IPS DF 6.9 (cell line): ENCODE results near the gene ARPC4.
A peak's percentile ranks its signal among the peaks of the same experiment; 100 is the strongest.

Source experiments
- DNase-seq: peaks from one replicate; pipeline ENCODE4 v3.0.0-alpha.2; 2013; ENCODE audit warnings: low read depth, low spot score
- H3K27ac ChIP-seq: one replicate; pipeline ENCODE4 v1.5.1; 2013; ENCODE audit warnings: low read length, control low read depth
- H3K27me3 ChIP-seq: 2 replicates; pipeline ENCODE4 v1.6.1; 2013; ENCODE audit warnings: mild to moderate bottlenecking, low read length; ENCODE audit not compliant: control insufficient read depth, insufficient read depth
- H3K36me3 ChIP-seq: 2 replicates; pipeline ENCODE4 v1.6.1; 2013; ENCODE audit warnings: low read length; ENCODE audit not compliant: control insufficient read depth, insufficient read depth
- H3K4me1 ChIP-seq: 2 replicates; pipeline ENCODE4 v1.6.1; 2013; ENCODE audit warnings: low read length; ENCODE audit not compliant: control insufficient read depth, insufficient read depth
- H3K4me3 ChIP-seq: 2 replicates; pipeline ENCODE4 v1.5.1; 2013; ENCODE audit warnings: mild to moderate bottlenecking, low read length
- H3K9me3 ChIP-seq: 2 replicates; pipeline ENCODE4 v1.6.1; 2013; ENCODE audit warnings: low read length, inconsistent platforms; ENCODE audit not compliant: control insufficient read depth, insufficient read depth
- WGBS: extraction: QIAGEN DNeasy Blood & Tissue Kit; methylation state at CpG from one replicate; pipeline ENCODE4 v1.1.7; 2013; ENCODE audit warnings: mixed read lengths, missing lambda C conversion rate; ENCODE audit not compliant: insufficient read length, insufficient coverage; 5-methylcytosine and 5-hydroxymethylcytosine counted together

Gene ARPC4

DNA sequence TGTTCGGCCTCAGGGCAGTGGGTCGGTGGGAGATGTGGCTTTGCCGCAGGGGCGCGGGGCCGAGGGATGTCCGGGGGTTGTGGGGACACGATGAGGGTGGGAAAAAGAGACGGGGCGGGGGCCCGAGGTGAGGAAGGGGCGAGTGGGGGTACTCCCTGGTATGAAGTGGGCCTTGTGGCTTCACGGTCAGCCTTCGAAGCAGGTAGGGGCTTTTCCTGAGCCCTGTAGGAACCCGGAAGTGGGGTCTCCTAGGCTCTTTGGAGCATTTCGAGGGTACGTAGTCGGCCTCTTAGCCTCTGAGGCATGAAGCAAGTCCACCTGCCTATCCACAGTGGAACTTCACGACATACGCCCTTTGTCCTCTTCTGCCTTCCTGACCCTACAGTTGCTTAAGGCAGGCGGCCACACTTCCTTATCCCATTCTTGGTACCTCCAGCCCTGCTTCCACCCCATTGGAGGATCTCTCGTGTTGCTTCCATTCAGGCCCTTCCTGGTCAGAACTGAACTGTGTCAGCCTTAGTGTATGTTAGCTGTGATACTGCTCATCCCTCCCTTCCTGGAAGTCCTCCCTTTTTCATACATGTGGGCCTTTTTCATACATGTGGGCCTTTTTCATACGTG is 389 bp downstream of the ARPC4 start:
- Histone ChIP-seq H3K36me3 (peaks cover 13% of the 10 kb centered on the region), H3K27ac (no peak overlapping the region), H3K4me3 (peak overlapping the region; percentile 80), H3K27me3 (no peaks in the 10 kb centered on the region), H3K9me3 (no peaks in the 10 kb centered on the region), H3K4me1 (peaks cover 2% of the 10 kb centered on the region; the same call in 1 of the 2 replicates)
- no peak for DNase-seq
- WGBS = no CpG with 5 or more reads among the region's 23 CpGs

- no peaks in the 10 kb centered on the region for H3K9me3 ChIP-seq
- no peak for DNase-seq
- no peak overlapping the region for H3K27ac ChIP-seq
- peaks cover 2% of the 10 kb centered on the region; the same call in 1 of the 2 replicates for H3K4me1 ChIP-seq
- peaks cover 11% of the 10 kb centered on the region for H3K36me3 ChIP-seq
- WGBS = no CpG with 5 or more reads among the region's 11 CpGs
- H3K27me3 ChIP-seq = no peaks in the 10 kb centered on the region
- H3K4me3 ChIP-seq = no peak overlapping the region
These were observed 1.5 kb downstream of the ARPC4 start for GRCh38 chr3:9794400-9794799.

DNA sequence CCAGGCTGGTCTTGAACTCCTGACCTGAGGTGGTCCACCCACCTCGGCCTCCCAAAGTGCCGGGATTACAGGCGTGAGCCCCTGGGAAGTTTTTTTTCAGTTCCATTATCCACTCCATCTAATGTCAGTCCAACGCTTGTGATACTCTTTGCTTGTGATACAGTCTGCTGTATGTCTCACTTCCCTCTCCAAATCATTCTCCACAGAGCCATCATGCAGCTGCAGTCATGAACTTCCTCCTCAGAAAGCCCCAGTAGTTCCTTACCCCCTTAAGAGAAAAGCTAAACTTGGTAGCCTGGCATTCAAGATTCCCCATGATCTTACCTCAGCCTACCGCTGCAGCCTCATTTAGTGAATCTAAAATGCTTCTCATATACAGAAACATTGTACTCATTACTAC is 2.3 kb downstream of the ARPC4 start:
- H3K36me3 ChIP-seq = peaks cover 14% of the 10 kb centered on the region; the same call in 1 of the 2 replicates

GRCh38 chr3:9797196-9797945 is 4.5 kb downstream of the ARPC4 start:
- Histone ChIP-seq H3K9me3 (no peaks in the 10 kb centered on the region), H3K27ac (no peak overlapping the region), H3K27me3 (no peaks in the 10 kb centered on the region), H3K36me3 (peaks cover 20% of the 10 kb centered on the region; the same call in 1 of the 2 replicates), H3K4me1 (no peaks in the 10 kb centered on the region), H3K4me3 (no peak overlapping the region)
- WGBS = no CpG with 5 or more reads among the region's 12 CpGs
- DNase-seq = no peak

More for the DNA sequence above, 2.3 kb downstream of the ARPC4 start:
- Histone ChIP-seq H3K27ac (no peak overlapping the region), H3K9me3 (no peaks in the 10 kb centered on the region), H3K27me3 (no peaks in the 10 kb centered on the region), H3K4me1 (peaks cover 2% of the 10 kb centered on the region; the same call in 1 of the 2 replicates), H3K4me3 (no peak overlapping the region)
- no peak for DNase-seq
- whole genome bisulfite sequencing = no CpG with 5 or more reads among the region's 5 CpGs

- no peak for DNase-seq
- no peak overlapping the region for H3K27ac ChIP-seq
- WGBS = no CpG with 5 or more reads among the region's 5 CpGs
- H3K36me3 ChIP-seq = peaks cover 43% of the 10 kb centered on the region
- H3K4me3 ChIP-seq = no peak overlapping the region
- no peaks in the 10 kb centered on the region for H3K27me3 ChIP-seq
- no peaks in the 10 kb centered on the region for H3K9me3 ChIP-seq
- no peaks in the 10 kb centered on the region for H3K4me1 ChIP-seq
These were observed 7.6 kb downstream of the ARPC4 start for GRCh38 chr3:9800529-9800928.

GRCh38 chr3:9803494-9803893 is 10.6 kb downstream of the ARPC4 start:
- Histone ChIP-seq H3K36me3 (peaks cover 40% of the 10 kb centered on the region), H3K4me3 (no peak overlapping the region), H3K27me3 (no peaks in the 10 kb centered on the region), H3K4me1 (no peaks in the 10 kb centered on the region), H3K27ac (no peak overlapping the region), H3K9me3 (no peaks in the 10 kb centered on the region)
- no CpG with 5 or more reads among the region's 1 CpG for WGBS
- no peak for DNase-seq

DNA sequence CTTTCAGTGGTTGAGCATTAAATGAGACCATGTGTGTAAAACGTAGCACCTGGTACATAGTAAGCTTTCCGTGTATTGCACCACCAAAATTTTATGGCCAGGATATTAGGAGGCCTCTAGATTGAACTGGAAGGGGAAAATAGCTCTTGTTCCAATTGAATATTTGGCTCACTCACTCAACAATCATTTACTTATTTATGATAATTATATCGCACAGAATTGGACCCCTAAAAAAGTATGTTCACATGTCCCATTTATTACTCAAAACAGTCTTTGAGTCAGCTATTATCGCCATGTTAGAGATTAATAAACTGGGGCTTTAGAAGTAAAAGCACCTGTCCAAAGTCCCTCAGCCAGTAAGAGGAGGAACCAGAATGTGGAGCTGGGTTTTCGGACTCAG is 12.1 kb downstream of the ARPC4 start:
- no CpG with 5 or more reads among the region's 5 CpGs for WGBS
- Histone ChIP-seq H3K36me3 (peaks cover 36% of the 10 kb centered on the region), H3K9me3 (no peaks in the 10 kb centered on the region)

GRCh38 chr3:9806137-9806536 is 13.3 kb downstream of the ARPC4 start:
- no CpG with 5 or more reads among the region's 12 CpGs for WGBS
- Histone ChIP-seq H3K9me3 (no peaks in the 10 kb centered on the region), H3K27me3 (peaks cover 3% of the 10 kb centered on the region; the same call in 1 of the 2 replicates), H3K4me3 (no peak overlapping the region), H3K27ac (no peak overlapping the region), H3K36me3 (peaks cover 35% of the 10 kb centered on the region), H3K4me1 (no peaks in the 10 kb centered on the region)
- no peak for DNase-seq

More for the DNA sequence above, 12.1 kb downstream of the ARPC4 start:
- no peaks in the 10 kb centered on the region for H3K27me3 ChIP-seq
- no peak overlapping the region for H3K27ac ChIP-seq
- H3K4me3 ChIP-seq = no peak overlapping the region
- H3K4me1 ChIP-seq = no peaks in the 10 kb centered on the region
- no peak for DNase-seq

- no CpG with 5 or more reads among the region's 7 CpGs for WGBS
- Histone ChIP-seq H3K27me3 (peaks cover 6% of the 10 kb centered on the region; the same call in 1 of the 2 replicates), H3K27ac (no peak overlapping the region), H3K4me3 (no peak overlapping the region), H3K9me3 (no peaks in the 10 kb centered on the region), H3K36me3 (peaks cover 29% of the 10 kb centered on the region), H3K4me1 (no peaks in the 10 kb centered on the region)
- DNase-seq = no peak
These were observed 14.1 kb downstream of the ARPC4 start for GRCh38 chr3:9806688-9807589.

DNA sequence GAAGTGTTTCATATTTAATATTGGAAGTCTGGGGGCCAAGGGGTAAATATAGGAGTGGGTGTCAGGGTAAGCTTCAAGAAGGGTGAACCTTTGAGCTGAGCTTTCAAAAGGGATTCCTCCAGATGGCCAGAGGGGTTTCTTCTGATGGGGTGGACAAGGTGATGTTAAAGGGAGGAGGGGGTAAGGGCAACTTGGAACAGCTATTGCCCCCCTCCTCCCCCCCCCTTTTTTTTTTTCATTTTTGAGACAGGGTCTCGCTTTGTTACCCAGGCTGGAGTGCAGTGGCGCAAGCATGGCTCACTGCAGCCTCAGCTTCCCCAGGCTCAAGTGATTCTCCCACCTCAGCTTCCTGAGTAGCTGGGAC is 15.1 kb downstream of the ARPC4 start:
- DNase-seq = no peak
- Histone ChIP-seq H3K4me1 (no peaks in the 10 kb centered on the region), H3K9me3 (no peaks in the 10 kb centered on the region), H3K27me3 (peaks cover 6% of the 10 kb centered on the region; the same call in 1 of the 2 replicates), H3K27ac (no peak overlapping the region), H3K36me3 (peaks cover 27% of the 10 kb centered on the region), H3K4me3 (no peak overlapping the region)
- no CpG with 5 or more reads among the region's 2 CpGs for WGBS
